ENCODE results near the gene RGMB.
"Not testable (repeated sequence)": the region's sequence is repeated elsewhere in the genome, so short reads cannot be mapped to it uniquely, and the experiment has no call there.

The RGMB gene, protein sequence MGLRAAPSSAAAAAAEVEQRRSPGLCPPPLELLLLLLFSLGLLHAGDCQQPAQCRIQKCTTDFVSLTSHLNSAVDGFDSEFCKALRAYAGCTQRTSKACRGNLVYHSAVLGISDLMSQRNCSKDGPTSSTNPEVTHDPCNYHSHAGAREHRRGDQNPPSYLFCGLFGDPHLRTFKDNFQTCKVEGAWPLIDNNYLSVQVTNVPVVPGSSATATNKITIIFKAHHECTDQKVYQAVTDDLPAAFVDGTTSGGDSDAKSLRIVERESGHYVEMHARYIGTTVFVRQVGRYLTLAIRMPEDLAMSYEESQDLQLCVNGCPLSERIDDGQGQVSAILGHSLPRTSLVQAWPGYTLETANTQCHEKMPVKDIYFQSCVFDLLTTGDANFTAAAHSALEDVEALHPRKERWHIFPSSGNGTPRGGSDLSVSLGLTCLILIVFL

DNA sequence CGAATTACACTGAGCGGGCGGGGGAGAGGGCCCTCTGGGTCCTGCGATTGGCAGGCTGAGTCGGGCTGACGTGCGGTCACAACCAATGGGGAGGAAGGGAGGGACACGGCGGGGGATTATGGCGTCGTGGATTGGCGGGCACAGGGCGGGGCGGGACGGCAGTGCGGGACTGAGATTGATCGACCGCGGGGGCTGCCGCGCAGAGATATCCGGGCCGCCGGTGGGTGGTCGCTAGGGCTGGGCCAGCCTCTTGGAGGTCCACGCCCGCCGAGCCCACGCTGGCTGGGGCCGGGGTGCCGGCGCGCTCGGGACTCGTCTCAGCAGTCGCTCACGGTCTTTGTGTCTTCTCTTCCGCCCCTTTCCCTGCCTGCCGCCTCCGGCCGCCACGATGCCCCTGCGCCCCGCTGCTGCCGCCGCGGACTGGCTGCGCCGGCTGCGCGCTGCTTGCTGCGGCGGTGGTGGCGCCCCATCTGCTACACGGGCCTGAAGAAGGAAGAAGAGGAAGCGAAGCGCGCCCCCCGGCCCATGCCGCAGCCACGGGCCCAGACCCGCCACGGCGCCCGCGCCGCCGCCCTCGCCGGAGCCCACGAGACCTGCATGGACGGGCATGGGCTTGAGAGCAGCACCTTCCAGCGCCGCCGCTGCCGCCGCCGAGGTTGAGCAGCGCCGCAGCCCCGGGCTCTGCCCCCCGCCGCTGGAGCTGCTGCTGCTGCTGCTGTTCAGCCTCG is at the start of gene RGMB:
TSS of gene RGMB (plus strand) at position 200 of the 728 bp plus-strand sequence. CDS start at position 608, 408 bp downstream.
- in situ Hi-C loops (cut with HindIII; ENCODE audit: low sequenced_read_pairs) = no loop called here

DNA sequence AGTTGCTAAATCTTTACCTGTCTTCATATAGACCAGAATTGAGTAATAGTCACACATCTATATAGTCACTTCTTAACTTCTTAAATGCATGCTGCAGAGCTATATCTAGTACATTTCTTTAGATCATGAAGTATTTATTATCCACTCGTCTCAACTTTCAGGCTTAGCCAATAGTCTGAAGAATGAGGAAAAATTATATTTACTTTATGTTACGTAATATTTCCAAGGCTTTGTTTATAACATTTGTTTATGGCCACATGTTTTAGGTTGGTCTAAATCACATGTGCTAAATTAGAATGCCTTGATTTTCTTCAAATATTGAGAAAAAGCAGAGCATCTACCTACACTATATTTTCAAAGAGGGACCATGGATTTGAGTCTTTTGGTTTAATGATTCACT is 47.2 kb upstream of the RGMB start:
- in situ Hi-C loops (cut with HindIII; ENCODE audit: low sequenced_read_pairs) = no loop called here

DNA sequence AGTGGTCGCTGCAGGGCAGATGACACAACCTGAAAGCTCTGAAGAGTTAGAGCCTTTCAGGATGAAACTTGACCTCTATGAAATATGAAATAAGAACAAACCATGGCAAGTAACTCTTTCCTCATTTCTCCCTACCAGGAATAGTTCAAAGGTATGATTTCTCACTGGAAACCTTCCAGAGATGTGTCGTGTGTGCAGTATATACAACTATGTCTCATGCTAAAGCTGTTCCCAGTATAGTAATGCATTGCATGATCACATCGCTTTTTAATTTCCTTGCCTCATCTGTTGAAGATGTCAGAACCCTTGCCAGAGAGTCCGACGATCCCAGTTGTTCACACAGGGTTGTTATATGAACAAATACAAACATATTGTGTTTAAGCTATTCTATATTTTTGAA is 45.8 kb upstream of the RGMB start:
- in situ Hi-C loops (cut with HindIII; ENCODE audit: low sequenced_read_pairs) = no loop called here

DNA sequence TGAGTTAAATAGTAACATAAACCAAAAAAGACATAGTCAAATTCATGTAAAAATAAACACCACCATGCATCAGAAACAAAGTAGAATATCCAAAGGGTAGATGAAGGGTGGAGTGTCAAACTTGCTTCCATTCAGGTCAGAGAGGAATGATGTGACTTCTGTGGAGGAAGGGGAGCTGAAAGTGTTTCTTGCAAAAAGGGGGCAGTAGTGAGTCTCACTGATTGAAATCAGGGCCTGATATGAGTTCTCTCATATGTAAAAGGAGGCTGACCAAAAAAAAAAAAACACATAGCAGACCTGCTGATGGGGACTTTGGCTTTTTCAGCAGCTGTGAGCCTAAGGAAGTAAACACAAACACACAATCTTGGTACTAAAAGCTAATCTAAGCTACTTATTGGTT is 38.8 kb upstream of the RGMB start:
- in situ Hi-C loops (cut with HindIII; ENCODE audit: low sequenced_read_pairs) = no loop called here

DNA sequence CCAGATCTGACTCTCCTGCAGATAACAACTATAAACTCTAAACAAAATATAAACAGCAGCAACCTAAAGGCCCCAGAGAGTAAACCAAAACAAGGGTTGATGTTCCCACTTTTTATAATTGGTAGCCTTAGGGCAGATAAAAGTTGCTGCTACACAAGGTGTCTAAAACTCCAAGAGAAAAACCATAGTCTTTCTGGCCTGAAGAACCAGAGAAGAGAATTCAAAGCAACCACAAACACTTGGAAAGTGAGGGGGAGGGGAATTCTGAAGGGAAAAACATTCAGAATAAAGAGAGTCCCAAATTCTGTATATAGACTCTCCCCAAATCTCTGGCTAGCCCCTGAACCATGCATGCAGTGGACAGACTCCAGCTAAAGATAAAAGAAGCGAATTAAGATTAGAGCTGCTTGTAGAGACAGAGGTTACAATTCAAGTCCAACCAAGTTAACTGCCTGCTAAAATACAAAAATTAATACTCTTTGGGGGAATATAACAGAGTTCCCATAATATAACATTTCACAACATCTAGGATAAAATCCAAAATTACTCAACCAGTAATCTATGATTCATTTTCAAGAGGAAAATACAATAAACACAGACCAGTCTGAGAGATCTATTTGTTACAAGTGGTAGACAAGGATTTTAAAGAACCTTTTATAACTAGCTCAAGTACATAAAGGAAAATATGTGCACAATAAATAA is 37.5 kb upstream of the RGMB start:
- in situ Hi-C loops (cut with HindIII; ENCODE audit: low sequenced_read_pairs) = no loop called here

DNA sequence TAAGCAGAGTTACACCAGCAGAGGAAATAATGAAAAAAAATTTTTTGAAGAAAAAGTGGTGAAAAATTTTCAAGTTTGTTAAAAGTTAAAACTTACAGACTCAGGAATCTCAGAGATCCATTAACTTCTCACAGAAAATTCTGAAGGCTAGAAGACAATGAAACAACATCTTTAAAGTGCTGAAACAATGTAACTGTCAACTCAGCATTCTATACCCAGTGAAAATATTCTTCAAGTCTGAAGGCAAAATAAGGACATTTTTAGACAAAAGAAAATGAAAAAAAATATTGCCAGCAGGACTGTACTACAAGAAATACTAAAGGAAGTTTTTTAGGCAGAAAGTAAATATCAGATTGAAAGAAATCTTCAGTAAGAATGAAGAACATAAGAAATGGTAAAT is 36.7 kb upstream of the RGMB start:
- in situ Hi-C loops (cut with HindIII; ENCODE audit: low sequenced_read_pairs) = no loop called here

DNA sequence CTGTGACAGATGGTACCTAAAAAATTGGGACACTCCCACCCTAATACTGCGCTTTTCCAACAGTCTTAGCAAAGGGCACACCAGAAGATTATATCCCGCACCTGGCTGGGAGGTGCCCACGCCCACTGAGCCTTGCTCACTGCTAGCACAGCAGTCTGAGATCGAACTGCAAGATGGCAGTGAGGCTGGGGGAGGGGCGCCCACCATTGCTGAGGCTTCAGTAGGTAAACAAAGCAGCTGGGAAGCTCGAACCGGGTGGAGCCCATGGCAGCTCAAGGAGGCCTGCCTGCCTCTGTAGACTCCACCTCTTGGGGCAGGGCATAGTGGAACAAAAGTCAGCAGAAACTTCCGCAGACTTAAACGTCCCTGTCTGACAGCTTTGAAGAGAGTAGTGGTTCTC is 36.0 kb upstream of the RGMB start:
- in situ Hi-C loops (cut with HindIII; ENCODE audit: low sequenced_read_pairs) = not testable (repeated sequence)

DNA sequence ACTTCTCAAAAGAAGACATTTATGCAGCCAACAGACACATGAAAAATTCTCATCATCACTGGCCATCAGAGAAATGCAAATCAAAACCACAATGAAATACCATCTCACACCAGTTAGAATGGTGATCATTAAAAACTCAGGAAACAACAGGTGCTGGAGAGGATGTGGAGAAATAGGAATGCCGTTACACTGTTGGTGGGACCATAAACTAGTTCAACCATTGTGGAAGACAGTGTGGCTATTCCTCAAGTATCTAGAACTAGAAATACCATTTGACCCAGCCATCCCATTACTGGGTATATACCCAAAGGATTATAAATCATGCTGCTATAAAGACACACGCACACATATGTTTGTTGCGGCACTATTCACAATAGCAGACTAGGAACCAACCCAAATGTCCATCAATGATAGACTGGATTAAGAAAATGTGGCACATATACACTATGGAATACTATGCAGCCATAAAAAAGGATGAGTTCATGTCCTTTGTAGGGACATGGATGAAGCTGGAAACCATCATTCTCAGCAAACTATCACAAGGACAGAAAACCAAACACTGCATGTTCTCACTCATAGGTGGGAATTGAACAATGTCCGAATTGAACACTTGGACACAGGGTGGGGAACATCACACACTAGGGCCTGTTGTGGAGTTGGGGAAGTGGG is 34.8 kb upstream of the RGMB start:
- in situ Hi-C loops (cut with HindIII; ENCODE audit: low sequenced_read_pairs) = not testable (repeated sequence)

DNA sequence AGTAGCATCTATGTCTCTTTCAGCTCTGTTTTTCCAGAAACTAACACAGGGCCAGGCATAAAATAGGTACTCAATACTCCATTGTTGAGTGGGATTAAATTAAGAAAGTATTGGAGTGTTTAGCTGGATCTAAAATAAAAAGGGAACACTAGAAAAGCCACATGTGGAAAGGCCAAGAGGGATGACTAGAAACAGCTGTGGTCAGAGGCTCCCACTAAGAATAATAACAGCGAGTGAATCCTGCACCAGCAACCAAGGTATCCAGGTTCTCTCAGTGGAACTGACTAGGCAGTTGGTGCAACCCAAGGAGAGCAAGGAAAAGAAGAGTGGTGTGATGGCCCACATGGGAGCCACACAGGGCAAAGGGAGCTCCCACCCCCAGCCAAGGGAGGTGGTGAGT is 31.5 kb upstream of the RGMB start:
- in situ Hi-C loops (cut with HindIII; ENCODE audit: low sequenced_read_pairs) = no loop called here

DNA sequence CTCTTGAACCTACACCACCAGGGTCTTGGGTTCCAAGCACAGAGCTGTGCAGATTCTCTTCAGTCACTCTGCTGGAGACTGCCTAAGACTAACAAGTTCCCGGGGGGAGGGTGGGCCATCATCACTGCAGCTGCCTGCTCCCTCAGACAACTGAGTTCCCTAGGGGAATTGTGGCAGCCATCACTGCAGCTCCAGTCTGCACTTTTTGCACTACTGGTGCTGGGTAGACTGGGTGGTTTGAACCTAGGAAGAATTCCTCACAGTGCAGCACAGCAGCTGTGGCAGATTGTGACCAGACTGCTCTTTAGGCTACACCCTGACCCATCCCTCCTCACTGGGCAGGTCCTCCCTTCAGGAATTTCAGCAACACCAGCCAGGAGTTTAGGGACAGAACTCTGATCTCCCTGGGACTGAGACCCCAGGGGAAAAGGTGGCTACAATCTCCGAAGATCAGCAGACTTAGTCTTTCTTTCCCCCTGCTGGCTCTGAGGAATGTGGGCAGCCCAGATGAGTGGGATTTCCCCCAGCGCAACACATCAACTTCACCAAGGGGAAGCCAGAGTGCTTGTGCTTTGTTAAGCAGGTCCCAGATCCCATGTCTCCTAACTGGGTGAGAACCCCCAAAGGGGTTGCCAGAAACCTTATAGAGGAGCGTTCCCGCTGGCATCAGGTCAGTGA is 30.9 kb upstream of the RGMB start:
- in situ Hi-C loops (cut with HindIII; ENCODE audit: low sequenced_read_pairs) = no loop called here

DNA sequence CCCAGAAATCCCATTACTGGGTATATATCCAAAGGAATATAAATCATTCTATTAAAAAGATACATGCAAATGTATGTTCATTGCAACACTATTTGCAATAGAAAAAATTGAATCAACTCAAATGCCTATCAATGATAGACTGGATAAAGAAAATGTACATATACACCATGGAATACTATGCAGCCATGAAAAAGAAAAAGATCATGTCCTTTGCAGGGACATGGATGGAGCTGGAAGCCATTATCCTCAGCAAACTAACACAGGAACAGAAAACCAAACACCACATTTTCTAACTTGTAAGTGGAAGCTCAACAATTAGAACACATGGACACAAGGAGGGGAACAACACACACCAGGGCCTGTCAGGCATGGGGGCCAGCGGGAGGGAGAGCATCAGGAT is 25.2 kb upstream of the RGMB start:
- in situ Hi-C loops (cut with HindIII; ENCODE audit: low sequenced_read_pairs) = not testable (repeated sequence)

DNA sequence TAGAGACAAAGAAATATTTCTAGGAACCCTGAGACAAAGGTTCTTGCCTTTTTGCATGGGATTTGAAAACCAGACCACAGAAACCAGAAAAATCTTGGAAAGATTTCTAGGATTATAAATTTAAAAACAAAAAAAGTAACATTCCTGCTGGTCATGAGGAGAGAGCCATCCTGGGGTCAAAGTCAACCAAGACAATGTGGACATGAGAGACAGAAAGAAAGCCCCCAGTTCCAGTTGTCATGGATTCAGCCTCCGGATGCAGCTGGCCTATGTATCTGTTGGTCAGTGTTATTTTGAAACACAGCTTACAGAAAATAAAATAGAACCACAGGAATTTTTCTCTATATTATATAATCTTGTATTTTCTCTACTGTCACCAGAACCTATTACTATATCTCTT is 24.4 kb upstream of the RGMB start:
- in situ Hi-C loops (cut with HindIII; ENCODE audit: low sequenced_read_pairs) = no loop called here

DNA sequence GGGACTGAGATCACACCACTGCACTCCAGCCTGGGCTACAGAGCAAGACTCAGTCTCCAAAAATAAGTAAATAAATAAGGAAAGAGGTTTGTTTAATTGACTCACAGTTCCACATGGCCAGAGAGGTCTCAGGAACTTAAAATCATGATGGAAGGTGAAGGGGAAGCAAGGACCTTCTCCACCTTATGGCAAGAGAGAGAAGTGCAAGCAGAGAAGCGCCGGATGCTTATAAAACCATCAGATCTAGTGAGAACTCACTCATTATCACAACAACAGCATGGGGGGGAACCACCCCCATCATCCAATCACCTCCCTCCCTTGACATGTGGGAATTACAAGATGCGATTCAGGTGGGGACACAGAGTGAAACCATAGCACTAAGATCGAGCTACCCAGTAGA is 22.8 kb upstream of the RGMB start:
- in situ Hi-C loops (cut with HindIII; ENCODE audit: low sequenced_read_pairs) = no loop called here

DNA sequence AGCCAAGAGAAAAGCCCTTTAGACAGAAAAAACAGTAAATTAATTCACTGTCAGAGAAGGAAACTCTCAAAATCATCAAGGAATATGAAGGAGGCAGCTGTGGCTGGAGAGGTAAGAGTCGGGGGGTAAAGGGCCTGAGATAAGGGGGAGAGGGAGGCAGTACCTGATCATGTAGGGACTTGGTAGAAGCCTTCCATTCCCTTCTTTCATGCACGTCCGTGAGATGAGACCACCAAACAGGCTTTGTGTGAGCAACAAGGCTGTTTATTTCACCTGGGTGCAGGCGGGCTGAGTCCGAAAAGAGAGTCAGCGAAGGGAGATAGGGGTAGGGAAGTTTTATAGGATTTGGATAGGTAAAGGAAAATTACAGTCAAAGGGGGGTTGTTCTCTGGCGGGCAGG is 21.1 kb upstream of the RGMB start:
- in situ Hi-C loops (cut with HindIII; ENCODE audit: low sequenced_read_pairs) = not testable (repeated sequence)

DNA sequence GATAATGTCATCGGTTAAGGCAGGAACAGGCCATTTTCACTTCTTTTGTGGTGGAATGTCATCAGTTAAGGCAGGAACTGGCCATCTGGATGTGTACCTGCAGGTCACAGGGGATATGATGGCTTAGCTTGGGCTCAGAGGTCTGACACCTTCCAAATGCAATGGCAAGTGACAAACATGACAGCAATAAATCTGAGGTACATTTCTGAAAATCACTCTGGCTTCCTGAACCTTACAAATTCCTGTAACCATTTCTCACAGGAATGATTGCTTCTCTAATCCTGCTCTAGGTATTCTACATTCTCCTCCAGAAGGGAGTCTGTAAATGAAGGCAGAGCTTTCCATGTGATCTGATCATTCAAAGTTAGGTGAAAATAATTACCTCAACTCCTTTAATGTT is 20.7 kb upstream of the RGMB start:
- in situ Hi-C loops (cut with HindIII; ENCODE audit: low sequenced_read_pairs) = not testable (repeated sequence)

DNA sequence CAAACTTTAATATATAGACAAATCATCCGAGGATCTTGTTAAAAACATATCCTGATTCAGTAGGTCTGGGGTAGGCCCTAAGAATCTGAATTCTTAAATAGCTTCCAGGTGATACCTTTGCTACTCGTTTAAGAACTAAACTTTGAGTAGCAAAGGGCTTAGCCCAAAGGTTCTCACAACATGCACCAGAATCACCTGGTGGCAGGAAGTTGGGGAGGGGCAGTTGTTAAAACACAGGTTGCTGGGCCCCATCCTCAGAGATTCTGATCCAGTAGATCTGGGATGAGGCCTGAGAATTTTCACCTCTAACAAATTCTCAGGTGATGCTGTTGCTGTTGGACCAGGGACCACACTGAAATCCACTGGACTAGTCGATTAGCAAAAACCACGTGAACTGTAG is 20.0 kb upstream of the RGMB start:
- in situ Hi-C loops (cut with HindIII; ENCODE audit: low sequenced_read_pairs) = no loop called here

DNA sequence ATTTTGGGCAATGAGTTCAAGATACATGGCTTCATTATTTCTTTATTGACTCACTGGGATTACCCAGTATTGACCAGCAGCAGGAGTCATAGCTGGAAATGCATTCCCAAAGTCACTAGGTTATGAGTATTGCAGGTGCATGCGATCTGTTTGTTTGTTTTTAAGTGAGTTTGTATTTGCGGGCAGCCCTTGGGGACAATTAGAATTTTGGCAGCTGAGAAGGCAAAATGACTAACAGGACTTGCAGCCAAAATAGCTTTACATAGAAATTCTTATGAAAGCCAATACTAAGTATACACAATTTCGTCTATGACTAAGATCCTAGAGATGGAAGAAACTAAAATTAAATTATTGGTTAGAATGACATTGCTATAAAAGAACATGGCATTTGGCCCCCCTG is 18.1 kb upstream of the RGMB start:
- in situ Hi-C loops (cut with HindIII; ENCODE audit: low sequenced_read_pairs) = no loop called here

DNA sequence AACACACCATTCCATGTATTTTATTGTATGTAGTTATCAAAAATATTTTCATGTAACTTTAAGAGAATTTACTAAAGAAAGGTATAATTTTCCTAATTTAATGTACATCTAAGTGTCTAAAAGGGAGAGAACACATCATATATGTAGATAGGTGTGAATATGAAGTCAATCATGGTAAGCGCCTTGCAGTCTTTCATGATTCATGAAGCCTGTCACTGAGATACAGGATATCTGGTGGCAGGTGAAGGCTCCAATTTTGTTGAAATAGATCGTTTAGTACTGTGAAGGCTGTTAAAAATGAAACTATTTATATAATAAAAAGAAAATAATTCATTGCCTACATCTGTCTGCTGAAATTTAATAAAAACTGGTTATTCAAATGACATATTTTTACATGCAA is 15.5 kb upstream of the RGMB start:
- in situ Hi-C loops (cut with HindIII; ENCODE audit: low sequenced_read_pairs) = no loop called here

DNA sequence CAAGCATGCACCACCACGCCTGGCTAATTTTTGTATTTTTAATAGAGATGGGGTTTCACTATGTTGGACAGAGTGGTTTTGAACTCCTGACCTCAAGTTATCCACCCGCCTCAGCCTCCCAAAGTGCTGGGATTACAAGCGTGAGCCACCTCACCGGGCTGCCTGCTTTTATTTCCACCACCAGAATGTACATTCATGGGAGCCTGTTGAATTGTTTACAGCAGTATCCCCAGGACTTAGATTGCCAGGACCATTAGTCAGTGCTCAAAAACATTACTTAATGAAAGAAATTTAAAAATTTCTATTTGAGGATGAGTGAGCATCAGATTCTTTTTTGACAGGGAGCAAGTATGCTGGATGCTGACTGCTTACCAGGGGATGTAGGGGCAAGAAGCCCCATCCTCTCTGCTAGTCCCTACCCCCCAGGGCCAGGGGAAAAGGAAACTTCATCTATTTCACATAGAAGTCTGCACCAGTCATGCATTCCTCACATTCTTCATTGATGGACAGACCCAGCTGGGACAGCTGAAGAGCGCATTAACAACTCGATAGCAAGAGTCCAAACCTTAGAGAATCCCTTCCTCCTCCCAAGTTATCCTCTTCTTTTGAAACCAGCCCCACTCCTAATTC is 10.3 kb upstream of the RGMB start:
- in situ Hi-C loops (cut with HindIII; ENCODE audit: low sequenced_read_pairs) = no loop called here

DNA sequence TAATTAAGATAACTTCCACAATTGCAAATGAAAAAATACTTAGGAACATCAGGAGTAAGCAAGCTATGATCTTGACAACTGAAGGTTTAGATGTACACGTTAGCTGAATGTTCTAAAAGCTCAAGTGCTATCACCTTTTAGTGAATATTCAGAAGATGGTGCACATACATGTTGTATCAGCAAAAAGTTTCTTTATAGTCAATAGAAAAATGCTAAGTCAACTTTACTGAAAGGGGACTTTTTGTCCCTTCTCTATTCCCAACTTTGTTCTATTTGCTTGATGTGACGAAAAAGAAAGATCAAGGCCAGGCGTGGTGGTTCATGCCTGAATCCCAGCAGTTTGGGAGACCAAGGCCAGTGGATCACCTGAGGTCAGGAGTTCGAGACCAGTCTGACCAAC is 7.6 kb upstream of the RGMB start:
- in situ Hi-C loops (cut with HindIII; ENCODE audit: low sequenced_read_pairs) = no loop called here

Measured in DLD1 (cell line).